Activated CD4-positive, alpha-beta T cell treated with anti-CD3 and anti-CD28 coated beads, Interleukin-2, amount 50 U/mL, for 1 hour (primary cell): ENCODE data around the gene BARX2.

ENCODE experiments used
- DNase-seq: peaks from one replicate; pipeline ENCODE4 v3.0.0-alpha.2; 2020

Gene BARX2

DNA sequence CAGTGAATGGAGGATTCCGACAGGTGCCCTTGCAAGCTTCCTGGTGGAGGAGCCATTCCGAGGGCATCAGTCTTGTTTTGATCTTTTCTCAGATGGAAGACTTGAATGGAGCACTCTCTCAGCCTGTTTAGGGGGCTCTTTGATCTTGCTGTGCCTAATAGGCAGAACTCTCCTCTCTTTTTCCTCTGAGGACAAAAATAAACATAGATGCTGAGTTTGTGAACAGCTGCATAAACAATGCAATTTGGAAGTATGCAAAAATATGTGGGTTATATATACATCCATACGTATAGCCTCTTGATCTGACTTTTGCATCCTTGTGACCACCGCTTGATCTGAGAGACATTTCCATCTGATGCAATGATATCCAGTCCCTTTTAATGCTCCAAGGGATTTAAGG is 29.1 kb downstream of the BARX2 start:
- no peak for DNase-seq

GRCh38 chr11:129408865-129409444 is 33.3 kb downstream of the BARX2 start:
- no peak for DNase-seq

GRCh38 chr11:129410395-129410960 is 34.8 kb downstream of the BARX2 start:
- DNase-seq: no peak

GRCh38 chr11:129412494-129412893 is 36.8 kb downstream of the BARX2 start:
- no peak for DNase-seq

DNA sequence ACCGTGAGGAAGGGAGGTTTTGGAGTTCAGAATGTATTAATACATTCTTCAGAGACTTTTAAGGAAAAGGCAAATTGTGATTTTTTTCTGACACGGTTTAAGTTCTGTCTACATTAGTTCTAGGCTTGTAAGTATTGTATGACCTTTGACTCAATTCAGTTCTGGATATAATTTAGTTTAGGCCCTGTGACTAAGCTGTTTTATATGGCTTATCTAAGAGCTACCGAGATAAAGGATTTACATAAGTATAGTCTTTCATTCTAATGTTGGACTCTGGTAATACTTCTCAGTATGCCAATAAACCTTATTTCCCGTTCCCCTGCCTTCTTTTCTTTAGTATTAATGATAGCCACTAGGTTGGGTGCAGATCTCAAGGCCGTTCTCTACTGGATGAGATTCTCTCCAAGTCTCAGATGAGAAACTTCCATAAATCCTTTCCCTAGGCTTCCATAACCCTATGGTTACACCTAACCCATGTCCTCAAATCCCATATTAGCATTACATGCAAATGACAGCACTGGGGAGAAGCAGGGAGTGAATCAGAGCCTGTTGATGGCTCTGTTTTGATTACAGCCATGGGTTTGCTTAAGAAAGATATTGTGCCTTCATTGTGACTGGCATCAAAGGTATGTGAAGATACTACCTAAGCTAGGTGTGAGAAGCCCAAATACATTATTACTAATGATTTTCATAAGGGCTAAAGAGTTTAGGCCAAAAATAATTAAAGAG is 38.7 kb downstream of the BARX2 start:
- no peak for DNase-seq

GRCh38 chr11:129416080-129416820 is 40.6 kb downstream of the BARX2 start:
- DNase-seq: no peak

DNA sequence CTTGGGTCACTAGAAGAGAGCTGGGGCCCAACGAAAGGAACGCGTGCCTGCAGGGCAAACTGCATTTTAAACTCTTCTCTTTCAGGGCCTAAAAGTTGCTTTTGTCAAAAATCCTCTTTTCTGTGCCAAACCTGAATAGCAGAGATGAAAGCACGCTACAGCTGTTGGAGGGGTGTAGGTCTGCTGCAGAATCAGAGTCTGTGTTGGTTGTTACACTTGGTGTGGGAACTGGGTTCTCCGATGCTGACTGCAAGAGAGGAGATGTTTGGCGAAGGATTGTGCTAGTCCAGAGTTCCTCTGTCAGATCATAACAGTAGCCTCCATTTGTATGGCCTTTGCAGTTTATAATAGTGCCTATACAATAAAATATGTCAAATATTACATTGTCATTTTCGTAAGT is 41.8 kb downstream of the BARX2 start:
- no peak for DNase-seq

GRCh38 chr11:129418039-129418438 is 42.4 kb downstream of the BARX2 start:
- DNase-seq: no peak

DNA sequence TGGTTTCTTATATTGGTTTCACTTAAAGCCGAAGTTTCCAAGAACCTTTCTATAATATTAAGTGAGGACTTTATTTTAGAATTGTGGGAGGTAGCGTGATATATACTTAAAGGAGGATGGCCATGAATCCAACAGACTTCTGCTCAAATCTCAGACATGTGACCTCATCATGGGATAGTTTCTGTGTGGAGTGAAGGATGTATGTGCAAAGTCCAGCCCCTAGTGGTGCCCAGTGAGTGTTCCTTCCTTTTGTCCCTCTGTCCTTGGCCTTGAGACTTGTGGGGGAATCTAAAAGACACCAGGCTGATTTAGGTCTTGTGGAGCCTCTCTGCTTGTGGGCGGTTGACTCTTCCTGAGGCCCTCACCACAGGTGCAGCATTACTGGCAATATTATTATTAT is 43.7 kb downstream of the BARX2 start:
- DNase-seq: no peak

- DNase-seq: no peak
Observed at GRCh38 chr11:129423426-129423825, 47.8 kb downstream of the BARX2 start.

- no peak for DNase-seq
Observed at GRCh38 chr11:129425214-129425613, 49.6 kb downstream of the BARX2 start.

DNA sequence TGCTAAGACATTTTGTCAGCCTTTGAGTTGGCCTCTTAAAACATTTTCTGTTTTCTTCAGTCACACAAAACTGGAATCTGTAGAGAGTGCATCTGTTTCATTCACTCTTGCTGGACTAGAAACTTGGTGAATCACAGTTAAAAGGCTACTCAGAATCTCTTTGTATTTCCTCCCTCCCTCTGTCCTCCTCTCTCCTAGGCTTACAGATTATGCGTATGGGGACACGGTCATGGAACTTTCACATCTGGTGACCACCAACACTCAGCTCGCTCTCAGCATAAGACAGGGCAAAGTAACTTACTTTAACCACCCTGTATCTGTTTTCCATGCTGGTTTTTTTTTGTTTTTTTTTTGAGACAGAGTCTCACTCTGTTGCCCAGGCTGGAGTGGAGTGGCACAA is 50.4 kb downstream of the BARX2 start:
- DNase-seq: no peak

GRCh38 chr11:129426776-129427175 is 51.1 kb downstream of the BARX2 start:
- no peak for DNase-seq

GRCh38 chr11:129427376-129427775 is 51.7 kb downstream of the BARX2 start:
- no peak for DNase-seq

- no peak for DNase-seq
Observed at GRCh38 chr11:129427816-129428406, 52.3 kb downstream of the BARX2 start.

DNA sequence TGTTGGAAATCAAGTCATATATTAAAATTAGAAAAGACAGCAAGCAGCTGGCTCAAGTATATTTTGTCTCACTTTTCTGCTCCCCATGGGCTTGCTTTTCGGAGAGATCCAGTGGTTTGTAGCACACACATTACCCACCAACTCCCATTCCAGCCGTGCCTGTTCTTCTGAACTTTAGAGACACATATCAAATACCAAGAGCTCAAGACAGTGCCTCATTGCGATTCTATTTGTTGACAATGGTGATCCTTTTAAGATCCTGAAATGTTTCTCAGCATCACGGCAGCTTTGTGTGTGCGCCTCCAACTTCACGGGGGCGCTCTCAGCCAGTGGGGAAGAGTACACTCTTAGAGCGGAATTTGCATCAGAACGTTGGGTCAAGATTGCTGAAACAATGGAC is 52.9 kb downstream of the BARX2 start:
- DNase-seq: no peak

GRCh38 chr11:129434641-129435498 is 59.2 kb downstream of the BARX2 start:
- no peak for DNase-seq

GRCh38 chr11:129435499-129436245 is 60.0 kb downstream of the BARX2 start:
- no peak for DNase-seq

DNA sequence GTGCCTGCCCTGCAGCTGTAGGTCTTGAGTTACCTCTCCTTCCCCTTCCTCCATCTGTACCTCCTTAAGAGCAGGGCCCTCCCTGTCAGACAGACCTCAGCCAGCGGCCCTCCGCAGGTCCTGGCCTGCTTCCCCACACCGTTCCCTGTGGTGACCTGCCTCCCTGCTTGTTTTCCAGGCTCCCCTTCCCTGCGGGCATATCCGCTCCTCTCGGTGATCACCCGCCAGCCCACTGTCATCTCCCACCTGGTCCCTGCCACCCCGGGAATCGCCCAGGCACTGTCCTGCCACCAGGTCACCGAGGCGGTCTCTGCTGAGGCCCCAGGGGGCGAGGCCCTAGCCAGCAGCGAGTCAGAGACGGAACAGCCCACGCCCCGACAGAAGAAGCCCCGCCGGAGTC is 60.9 kb downstream of the BARX2 start:
- DNase-seq: no peak

DNA sequence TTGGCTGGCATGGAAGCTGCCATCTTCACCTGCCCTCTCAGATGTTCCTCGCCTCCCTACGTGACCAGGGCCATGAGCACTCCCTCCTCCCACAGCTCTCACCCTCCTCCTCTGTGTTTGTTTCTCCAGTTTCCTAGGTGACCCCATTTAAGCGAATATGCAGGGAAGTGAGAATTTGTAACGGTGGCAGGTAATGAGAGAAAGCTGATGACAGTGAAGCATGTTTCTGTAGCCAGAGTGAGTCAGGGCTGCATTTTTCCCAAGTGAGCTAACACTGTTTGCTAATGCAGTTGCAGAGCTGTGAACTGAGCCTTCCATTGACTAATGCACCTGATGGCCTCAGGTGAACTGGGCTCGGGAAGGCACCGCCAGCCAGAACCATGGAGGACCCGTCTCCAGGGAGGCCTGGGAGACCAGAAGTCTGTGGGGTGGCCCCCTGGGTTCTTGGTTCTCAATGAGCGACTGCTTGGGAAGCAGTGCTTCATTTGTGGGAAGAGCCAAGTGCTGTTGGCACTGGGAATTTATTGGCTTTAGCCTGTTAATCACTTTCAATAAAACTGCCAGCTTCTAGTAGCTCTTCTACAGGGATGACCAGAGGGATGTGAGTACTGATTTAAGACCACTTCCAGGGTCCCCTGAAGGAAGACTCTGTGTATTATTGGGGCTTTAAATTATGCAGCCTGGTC is 64.5 kb downstream of the BARX2 start:
- DNase-seq: no peak

DNA sequence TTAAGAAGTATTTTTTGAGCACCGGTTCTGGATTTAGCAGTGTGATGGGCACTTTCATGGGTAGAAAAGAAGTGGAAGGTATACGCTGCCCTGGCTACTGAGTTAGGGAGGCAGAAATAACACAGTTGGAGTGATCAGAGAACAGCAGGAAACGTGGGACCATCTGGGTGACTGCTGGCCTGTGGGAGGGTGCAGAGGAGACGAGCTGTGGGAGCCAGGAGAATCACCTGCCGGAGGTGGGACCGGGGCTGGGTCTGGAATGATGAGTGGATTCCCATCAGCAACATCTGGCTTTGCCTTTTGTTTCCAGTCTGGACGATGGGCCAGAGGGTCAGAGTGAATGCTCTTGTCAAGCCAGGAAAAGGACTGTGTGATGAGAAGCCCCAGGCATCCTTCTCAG is 66.5 kb downstream of the BARX2 start:
- DNase-seq: no peak
